HG03196 (cell line): ENCODE results near the gene RPL19.
"Not testable (repeated sequence)": the region's sequence is repeated elsewhere in the genome, so short reads cannot be mapped to it uniquely, and the experiment has no call there.

Experiments used
- ATAC-seq: cut with Tn5 transposase; IDR thresholded peaks from one replicate; pipeline ENCODE4 v1.9.1; 2021; ENCODE audit not compliant: unreplicated experiment

The RPL19 gene

DNA sequence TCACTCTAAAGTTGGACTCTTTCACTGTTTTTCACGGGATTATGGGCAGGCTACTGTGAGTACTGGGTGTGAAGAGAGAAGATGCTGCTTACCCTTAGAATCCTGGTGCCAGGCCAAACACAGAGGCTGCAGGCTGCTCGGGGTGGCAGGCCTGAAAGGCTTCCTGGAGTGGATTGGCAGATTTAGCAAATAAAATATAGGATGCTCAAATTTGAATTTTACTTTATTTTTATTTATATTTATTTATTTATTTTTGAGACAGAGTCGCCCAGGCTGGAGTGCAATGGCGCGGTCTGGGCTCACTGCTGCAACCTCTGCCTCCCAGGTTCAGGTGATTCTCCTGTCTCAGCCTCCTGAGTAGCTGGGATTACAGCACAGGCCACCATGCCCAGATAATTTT is 40.5 kb downstream of the RPL19 start:
- ATAC-seq, result no peak

DNA sequence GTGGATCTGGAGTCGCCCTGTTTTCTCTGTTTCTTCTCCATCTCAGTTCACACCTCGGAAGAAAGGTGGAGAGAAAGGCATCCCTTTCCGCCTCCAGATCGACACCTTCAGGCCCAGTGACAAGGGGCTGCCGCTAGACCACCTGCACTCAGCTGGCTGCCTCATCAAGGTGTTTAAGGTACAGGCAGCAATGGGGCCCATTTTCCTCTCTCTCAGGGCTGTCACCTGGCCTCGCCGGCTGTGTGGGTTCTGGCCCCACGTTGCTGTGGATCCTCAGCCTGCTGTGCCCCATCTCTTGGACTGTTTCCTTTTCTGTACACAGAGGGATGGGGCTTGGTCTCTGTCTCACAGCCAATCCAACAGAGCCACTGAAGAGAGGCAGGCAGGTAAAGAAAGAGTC is 43.1 kb downstream of the RPL19 start:
- ATAC-seq, result no peak

DNA sequence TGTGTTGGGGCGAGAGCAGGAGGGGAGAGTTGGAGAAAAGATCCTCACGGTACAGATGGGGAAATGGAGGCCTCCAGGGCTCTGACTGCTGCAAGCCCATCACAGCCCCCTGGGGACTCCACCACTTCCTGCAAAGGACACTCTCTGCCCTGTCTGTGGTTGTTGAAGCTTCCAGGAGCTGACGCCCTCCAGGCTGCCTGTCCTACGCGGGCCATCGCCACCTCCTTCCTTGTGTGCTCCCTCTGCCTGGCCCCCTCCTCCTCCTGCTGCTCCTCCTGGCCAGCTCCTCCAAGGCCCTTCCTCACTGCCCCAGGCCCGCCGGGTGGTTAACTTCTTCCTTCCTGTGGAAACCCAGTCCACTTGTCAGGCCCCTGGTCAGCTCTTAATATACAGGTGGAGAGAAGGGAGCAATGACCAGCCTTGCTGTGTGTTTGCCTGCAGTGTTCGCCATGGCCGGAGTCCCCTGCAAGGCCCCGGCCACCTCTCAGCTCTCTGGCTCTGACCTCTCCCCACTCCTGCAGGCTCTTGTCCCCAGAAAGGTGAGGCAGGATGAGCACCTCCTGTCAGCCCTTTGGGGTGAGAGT is 44.0 kb downstream of the RPL19 start:
- ATAC-seq, result no peak

DNA sequence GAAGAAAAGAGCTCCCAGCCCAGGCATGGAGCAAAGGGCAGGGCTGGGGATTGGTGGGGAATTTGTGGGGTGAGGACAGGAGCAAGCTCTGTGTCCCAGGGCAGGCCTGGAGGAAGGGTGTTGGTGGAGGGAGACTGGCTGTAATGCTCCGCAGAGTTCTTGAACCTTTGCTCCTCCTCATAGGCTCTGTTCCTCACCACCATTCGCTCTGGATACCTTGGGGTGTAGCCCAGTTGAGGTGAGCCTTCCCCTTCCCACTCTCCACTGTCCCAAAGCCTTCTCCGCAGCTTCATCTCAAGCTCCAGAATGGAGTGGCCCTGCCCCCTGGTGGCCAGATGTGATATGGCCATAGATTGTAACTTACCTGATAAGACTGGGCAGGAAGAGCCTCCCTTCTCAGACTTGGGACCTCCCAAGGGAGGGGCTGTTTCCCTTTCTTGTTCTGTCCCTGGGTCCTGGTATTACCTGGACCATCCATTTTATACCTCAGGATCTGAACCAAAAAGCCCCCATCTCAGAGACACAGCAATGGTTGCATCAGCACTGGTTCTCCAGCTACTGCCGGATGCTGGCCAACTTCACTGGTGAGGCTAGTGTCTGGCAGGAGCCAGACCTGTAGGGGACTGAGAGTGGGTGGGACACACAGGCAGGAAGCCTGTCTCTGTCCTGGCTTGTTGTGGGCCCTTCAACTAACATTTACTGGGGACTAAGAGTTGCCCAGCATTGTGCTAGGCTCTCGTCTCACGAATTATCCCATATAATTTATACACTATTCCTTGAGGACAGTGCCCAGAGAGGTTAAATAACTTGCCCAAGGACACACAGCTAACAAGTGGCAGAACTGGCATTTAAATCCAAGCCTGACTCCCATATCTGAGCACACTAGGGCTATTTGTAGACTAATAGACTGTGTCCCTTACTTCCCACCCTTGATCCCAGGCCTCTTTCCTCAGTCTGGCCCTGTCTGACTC is 44.8 kb downstream of the RPL19 start:
- no peak for ATAC-seq

GRCh38 chr17:39246274-39246673 is 46.2 kb downstream of the RPL19 start:
- ATAC-seq, result no peak

DNA sequence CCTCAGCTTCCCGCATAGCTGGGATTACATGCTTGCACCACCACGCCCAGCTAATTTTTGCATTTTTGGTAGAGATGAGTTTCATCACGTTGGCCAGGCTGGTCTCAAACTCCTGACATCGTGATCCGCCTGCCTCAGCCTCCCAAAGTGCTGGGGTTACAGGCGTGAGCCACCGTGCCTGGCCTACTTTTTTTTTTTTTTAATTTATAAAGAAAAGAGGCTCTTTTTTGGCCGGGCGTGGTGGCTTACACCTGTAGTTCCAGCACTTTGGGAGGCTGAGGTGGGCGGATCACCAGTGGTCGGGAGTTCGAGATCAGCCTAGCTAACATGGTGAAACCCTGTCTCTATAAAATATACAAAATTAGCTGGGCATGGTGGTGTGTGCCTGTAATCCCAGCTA is 50.0 kb downstream of the RPL19 start:
- ATAC-seq, result not testable (repeated sequence)

GRCh38 chr17:39251997-39252396 is 51.9 kb downstream of the RPL19 start:
- no peak for ATAC-seq

GRCh38 chr17:39252788-39253460 is 52.8 kb downstream of the RPL19 start:
- ATAC-seq, result no peak
